BJ (cell line): ENCODE data around the gene DYNC1H1. TPM values are rescaled to one million over a fixed set of nuclear protein-coding genes. Genes with fewer than 3 reads are reported as not detected.
"Not testable (repeated sequence)": the region's sequence is repeated elsewhere in the genome, so short reads cannot be mapped to it uniquely, and the experiment has no call there.

Source experiments
- CTCF ChIA-PET: fragments of 350-600 bp; formaldehyde crosslinking; extraction: SDS; loops from one replicate; lab custom pipeline; 2021; ENCODE audit warnings: antibody characterized with exemption, inconsistent platforms; lab: Yijun Ruan, JAX
- POLR2A ChIA-PET: fragments of 300-600 bp; sonication (Branson Sonifier 250); formaldehyde crosslinking; extraction: SDS; loops from one replicate; lab custom pipeline; 2021; ENCODE audit warnings: antibody characterized with exemption; lab: Charles Lee
- DNase-seq: peaks from one replicate; pipeline ENCODE4 v3.0.0-alpha.2; 2011; ENCODE audit warnings: low read depth
- H3K27me3 ChIP-seq: 2 replicates; pipeline ENCODE4 v1.6.0; 2011; ENCODE audit warnings: low read length; ENCODE audit not compliant: control insufficient read depth, insufficient read depth
- H3K36me3 ChIP-seq: 2 replicates; pipeline ENCODE4 v1.5.1; 2011; ENCODE audit warnings: low read length; ENCODE audit not compliant: control insufficient read depth, insufficient read depth
- H3K4me3 ChIP-seq: 2 replicates; pipeline ENCODE4 v1.5.1; 2011; ENCODE audit warnings: low read depth, mild to moderate bottlenecking, control low read depth, low read length
- polyA plus RNA-seq: library from polyadenylated mRNA; depleted of rRNA; stranded (reverse); fragments of >200 nt; gene quantifications from 2 replicates; pipeline ENCODE4 v1.2.3, GENCODE V29; 2011
- TF ChIP-seq, protein P1 (sequence below): IDR thresholded peaks from 2 replicates; pipeline ENCODE4 v1.5.1; 2011; ENCODE audit warnings: low read depth, mild to moderate bottlenecking, control low read depth, inconsistent platforms, low read length, moderate library complexity; ENCODE audit not compliant: insufficient read depth

Gene DYNC1H1
- polyA plus RNA-seq, 1 experiment = 139 TPM

GRCh38 chr14:102079700-102079979 is 115.3 kb downstream of the DYNC1H1 start:
- CTCF ChIA-PET = interaction anchor here (1.0 kb wide), 1 partner anchor 17 kb away, joined by 3 read pairs; no protein-coding TSS in a partner anchor
- DNase-seq = no peak

DNA sequence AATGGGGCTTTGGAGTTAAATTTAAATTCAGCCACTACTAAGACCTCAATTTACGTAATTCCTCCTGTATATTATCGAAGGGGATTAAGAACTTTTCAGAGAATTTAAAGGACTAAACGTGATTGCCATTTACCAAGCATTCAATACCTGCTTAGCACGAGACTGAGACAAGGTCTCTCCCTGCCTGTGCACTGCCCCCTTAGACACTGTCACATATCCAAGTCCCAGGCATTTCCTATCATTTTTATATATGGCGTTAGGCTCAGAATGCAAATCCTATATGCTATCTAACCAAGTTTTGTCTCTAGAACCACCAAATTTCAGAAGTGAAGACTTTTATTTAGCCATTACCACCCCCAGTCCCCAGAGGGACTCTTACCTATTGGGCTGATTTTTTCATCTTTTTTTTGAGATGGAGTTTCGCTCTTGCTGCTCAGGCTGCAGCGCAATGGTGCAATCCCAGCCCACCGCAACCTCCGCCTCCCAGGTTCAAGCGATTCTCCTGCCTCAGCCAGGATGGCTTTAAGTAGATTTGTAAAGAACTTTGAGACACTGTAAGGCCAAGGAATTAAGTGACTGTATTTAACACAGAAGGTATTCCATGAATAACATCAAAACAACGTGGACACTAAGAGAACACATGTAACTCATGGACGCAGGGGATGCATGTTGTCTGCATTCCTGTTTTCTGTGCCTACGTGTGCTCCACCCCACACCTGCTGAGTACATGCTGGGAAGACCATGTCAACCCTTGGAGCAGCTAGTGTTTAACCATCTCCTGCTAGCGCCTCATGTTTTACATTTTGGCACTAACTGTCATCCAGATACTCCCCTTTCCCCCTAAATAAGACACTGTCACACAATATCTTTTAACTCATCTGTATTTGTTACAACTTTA is 116.1 kb downstream of the DYNC1H1 start:
- no peaks in the 10 kb centered on the region for H3K27me3 ChIP-seq
- CTCF ChIA-PET = interaction anchor here (1.2 to 1.3 kb wide), 2 partner anchors 16 to 120 kb away, joined by 3 to 4 read pairs; no protein-coding TSS in a partner anchor
- no peak overlapping the region for H3K4me3 ChIP-seq
- TF ChIP-seq, protein P1, sequence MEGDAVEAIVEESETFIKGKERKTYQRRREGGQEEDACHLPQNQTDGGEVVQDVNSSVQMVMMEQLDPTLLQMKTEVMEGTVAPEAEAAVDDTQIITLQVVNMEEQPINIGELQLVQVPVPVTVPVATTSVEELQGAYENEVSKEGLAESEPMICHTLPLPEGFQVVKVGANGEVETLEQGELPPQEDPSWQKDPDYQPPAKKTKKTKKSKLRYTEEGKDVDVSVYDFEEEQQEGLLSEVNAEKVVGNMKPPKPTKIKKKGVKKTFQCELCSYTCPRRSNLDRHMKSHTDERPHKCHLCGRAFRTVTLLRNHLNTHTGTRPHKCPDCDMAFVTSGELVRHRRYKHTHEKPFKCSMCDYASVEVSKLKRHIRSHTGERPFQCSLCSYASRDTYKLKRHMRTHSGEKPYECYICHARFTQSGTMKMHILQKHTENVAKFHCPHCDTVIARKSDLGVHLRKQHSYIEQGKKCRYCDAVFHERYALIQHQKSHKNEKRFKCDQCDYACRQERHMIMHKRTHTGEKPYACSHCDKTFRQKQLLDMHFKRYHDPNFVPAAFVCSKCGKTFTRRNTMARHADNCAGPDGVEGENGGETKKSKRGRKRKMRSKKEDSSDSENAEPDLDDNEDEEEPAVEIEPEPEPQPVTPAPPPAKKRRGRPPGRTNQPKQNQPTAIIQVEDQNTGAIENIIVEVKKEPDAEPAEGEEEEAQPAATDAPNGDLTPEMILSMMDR = no peak
- DNase-seq = no peak
- peaks cover 12% of the 10 kb centered on the region for H3K36me3 ChIP-seq
- POLR2A ChIA-PET = no interaction called here

More at GRCh38 chr14:102079700-102079979, 115.3 kb downstream of the DYNC1H1 start:
- Histone ChIP-seq H3K27me3 (no peaks in the 10 kb centered on the region), H3K36me3 (peaks cover 11% of the 10 kb centered on the region), H3K4me3 (no peak overlapping the region)
- TF ChIP-seq, protein P1 = no peak
- POLR2A ChIA-PET = no interaction called here

DNA sequence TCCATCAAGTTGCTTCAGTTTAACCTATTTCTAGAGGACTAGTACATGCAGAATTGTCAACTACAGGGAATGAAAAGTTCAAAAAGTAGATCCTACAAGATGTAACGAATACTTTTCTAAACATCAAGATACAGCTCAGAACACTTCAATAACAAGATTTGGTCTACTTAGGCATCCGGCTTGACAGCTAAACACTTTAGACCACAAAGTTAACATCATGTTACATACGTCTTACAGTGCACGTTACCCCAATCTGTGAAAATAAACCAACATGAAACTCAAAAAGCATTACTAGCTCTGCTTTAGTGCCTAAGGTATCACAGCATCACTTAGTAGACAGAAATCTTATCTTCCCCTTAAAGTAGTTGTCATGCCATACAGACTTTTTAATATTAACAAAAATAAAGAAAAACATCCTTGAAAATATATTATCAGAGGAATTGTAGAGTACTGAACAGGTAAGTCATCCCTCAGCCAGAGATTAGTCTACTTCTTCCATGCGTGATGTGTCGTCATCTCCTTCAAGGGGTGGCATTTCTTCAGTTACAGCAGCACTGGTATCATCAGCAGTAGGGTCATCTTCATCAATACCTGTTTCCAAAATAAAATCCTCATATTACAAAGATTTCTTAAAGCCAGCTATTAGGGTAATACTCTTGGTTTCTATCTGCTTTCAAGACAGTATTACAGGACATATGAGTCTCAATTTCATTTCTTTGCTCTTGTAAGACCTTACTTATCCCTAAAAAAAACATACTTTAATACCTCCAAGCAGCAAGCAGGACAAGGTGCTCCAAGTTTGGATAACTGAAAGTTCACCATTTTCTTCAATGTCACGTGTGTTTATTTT is 117.1 kb downstream of the DYNC1H1 start:
- CTCF ChIA-PET = interaction anchor here (1.2 to 1.3 kb wide), 2 partner anchors 15 to 121 kb away, joined by 3 to 4 read pairs; no protein-coding TSS in a partner anchor
- no peaks in the 10 kb centered on the region for H3K27me3 ChIP-seq
- TF ChIP-seq, protein P1 = no peak
- H3K36me3 ChIP-seq = peaks cover 15% of the 10 kb centered on the region
- H3K4me3 ChIP-seq = no peak overlapping the region
- POLR2A ChIA-PET = no interaction called here
- no peak for DNase-seq

DNA sequence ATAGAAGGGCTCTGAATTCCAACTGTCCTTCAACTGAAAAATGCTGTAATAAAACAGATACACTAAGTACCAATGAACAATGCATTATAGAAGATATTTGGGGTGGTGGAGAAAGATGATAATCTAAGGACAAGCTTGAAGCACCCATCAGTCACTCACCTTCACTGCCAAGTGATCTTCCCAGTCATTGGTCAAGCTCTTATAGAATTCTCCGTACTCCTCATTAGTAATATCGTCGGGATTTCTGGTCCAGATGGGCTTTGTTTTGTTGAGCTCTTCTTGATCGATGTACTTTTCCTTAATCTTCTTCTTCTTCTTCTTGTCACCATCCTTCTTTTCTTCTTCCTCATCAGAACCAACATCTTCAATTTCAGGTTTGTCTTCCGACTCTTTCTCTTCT is 120.1 kb downstream of the DYNC1H1 start:
- CTCF ChIA-PET = interaction anchor here (1.2 to 2.3 kb wide), 3 partner anchors 9 to 35 kb away, joined by 3 to 6 read pairs (median 3); no protein-coding TSS in a partner anchor

GRCh38 chr14:102084931-102085330 is 120.6 kb downstream of the DYNC1H1 start:
- no peak for DNase-seq
- H3K36me3 ChIP-seq = peaks cover 12% of the 10 kb centered on the region
- TF ChIP-seq, protein P1 = no peak
- H3K27me3 ChIP-seq = no peaks in the 10 kb centered on the region
- peak overlapping the region; percentile 83; the same call in 1 of the 2 replicates for H3K4me3 ChIP-seq
- POLR2A ChIA-PET = no interaction called here
- CTCF ChIA-PET = interaction anchor here (1.2 to 2.3 kb wide), 3 partner anchors 10 to 36 kb away, joined by 3 to 6 read pairs (median 3); no protein-coding TSS in a partner anchor

More for the DNA sequence above, 120.1 kb downstream of the DYNC1H1 start:
- DNase-seq, H3K27me3 ChIP-seq, POLR2A ChIA-PET, H3K4me3 ChIP-seq: not testable (repeated sequence)
- H3K36me3 ChIP-seq = peaks cover 14% of the 10 kb centered on the region
